H9 (cell line): ENCODE data around the gene FGF10. TPM values are rescaled to one million over a fixed set of nuclear protein-coding genes. Genes with fewer than 3 reads are reported as not detected.

Experiments used
- DNase-seq: peaks from one replicate; pipeline ENCODE4 v3.0.0-alpha.2; 2017
- H2AFZ ChIP-seq: one replicate; pipeline ENCODE4 v1.6.1; 2013; ENCODE audit warnings: mild to moderate bottlenecking, low read length, control low read depth, moderate library complexity
- H2AK5ac ChIP-seq: 2 replicates; pipeline ENCODE4 v1.6.1; 2013; ENCODE audit warnings: low read length, control low read depth, mixed read lengths; ENCODE audit not compliant: insufficient read length
- H2BK120ac ChIP-seq: one replicate; pipeline ENCODE4 v1.6.1; 2013; ENCODE audit warnings: low read depth, mild to moderate bottlenecking, low read length, control low read depth, inconsistent platforms; ENCODE audit not compliant: poor library complexity, severe bottlenecking
- H2BK12ac ChIP-seq: 2 replicates; pipeline ENCODE4 v1.6.1; 2013; ENCODE audit warnings: low read length, control low read depth, mixed read lengths, low read depth; ENCODE audit not compliant: insufficient read length
- H2BK15ac ChIP-seq: 2 replicates; pipeline ENCODE4 v1.6.1; 2013; ENCODE audit warnings: low read depth, low read length, control low read depth
- H2BK20ac ChIP-seq: one replicate; pipeline ENCODE4 v1.6.1; 2013; ENCODE audit warnings: low read depth, mild to moderate bottlenecking, low read length, control low read depth, inconsistent platforms; ENCODE audit not compliant: poor library complexity, severe bottlenecking
- H2BK5ac ChIP-seq: 2 replicates; pipeline ENCODE4 v1.6.1; 2013; ENCODE audit warnings: low read length, control low read depth, mixed read lengths; ENCODE audit not compliant: insufficient read length
- H3K14ac ChIP-seq: 2 replicates; pipeline ENCODE4 v1.6.1; 2013; ENCODE audit warnings: low read length, control low read depth; ENCODE audit not compliant: insufficient read depth
- H3K18ac ChIP-seq: 2 replicates; pipeline ENCODE4 v1.6.1; 2013; ENCODE audit warnings: low read depth, mild to moderate bottlenecking, mixed read lengths, low read length, control low read depth; ENCODE audit not compliant: insufficient read length
- H3K23ac ChIP-seq: 2 replicates; pipeline ENCODE4 v1.6.1; 2013; ENCODE audit warnings: low read length, control low read depth, mixed read lengths, low read depth; ENCODE audit not compliant: insufficient read length
- H3K23me2 ChIP-seq: 2 replicates; pipeline ENCODE4 v1.6.1; 2013; ENCODE audit warnings: low read depth, mild to moderate bottlenecking, mixed read lengths, low read length, control low read depth; ENCODE audit not compliant: insufficient read length, poor library complexity, severe bottlenecking
- H3K27ac ChIP-seq: 2 replicates; pipeline ENCODE4 v1.5.1; 2013; ENCODE audit warnings: low read length, control low read depth, mixed read lengths, low read depth; ENCODE audit not compliant: insufficient read length
- H3K27me3 ChIP-seq: 2 replicates; pipeline ENCODE4 v1.6.1; 2013; ENCODE audit warnings: low read length, control low read depth, inconsistent platforms; ENCODE audit not compliant: insufficient read depth
- H3K4ac ChIP-seq: 2 replicates; pipeline ENCODE4 v1.6.1; 2013; ENCODE audit warnings: low read depth, mild to moderate bottlenecking, control low read depth, inconsistent platforms, low read length, moderate library complexity
- H3K4me1 ChIP-seq: 2 replicates; pipeline ENCODE4 v1.6.1; 2013; ENCODE audit warnings: low read length, control low read depth, inconsistent platforms; ENCODE audit not compliant: insufficient read depth
- H3K4me2 ChIP-seq: 2 replicates; pipeline ENCODE4 v1.6.1; 2013; ENCODE audit warnings: low read length, control low read depth, mixed read lengths; ENCODE audit not compliant: insufficient read length, insufficient read depth
- H3K56ac ChIP-seq: 2 replicates; pipeline ENCODE4 v1.6.1; 2013; ENCODE audit warnings: low read depth, mild to moderate bottlenecking, mixed read lengths, low read length, control low read depth; ENCODE audit not compliant: insufficient read length
- H3K79me1 ChIP-seq: 2 replicates; pipeline ENCODE4 v1.6.1; 2013; ENCODE audit warnings: low read depth, mild to moderate bottlenecking, moderate library complexity, low read length, control low read depth, inconsistent platforms; ENCODE audit not compliant: insufficient read depth, poor library complexity, severe bottlenecking
- H3K79me2 ChIP-seq: 2 replicates; pipeline ENCODE4 v1.6.1; 2013; ENCODE audit warnings: low read length, control low read depth, inconsistent platforms; ENCODE audit not compliant: insufficient read depth
- H3K9ac ChIP-seq: 2 replicates; pipeline ENCODE4 v1.6.1; 2013; ENCODE audit warnings: low read length, control low read depth, mixed read lengths; ENCODE audit not compliant: insufficient read length; ENCODE audit errors: extremely low read depth
- H3K9me3 ChIP-seq: one replicate; pipeline ENCODE4 v1.6.1; 2013; ENCODE audit warnings: low read depth, low read length, inconsistent platforms; ENCODE audit not compliant: control insufficient read depth
- H3T11ph ChIP-seq: one replicate; pipeline ENCODE4 v1.6.1; 2013; ENCODE audit warnings: mild to moderate bottlenecking, low read length, control low read depth, inconsistent platforms
- H4K20me1 ChIP-seq: one replicate; pipeline ENCODE4 v1.6.1; 2013; ENCODE audit not compliant: control insufficient read depth, insufficient read length, insufficient read depth
- H4K5ac ChIP-seq: 2 replicates; pipeline ENCODE4 v1.6.1; 2013; ENCODE audit warnings: low read depth, mild to moderate bottlenecking, mixed read lengths, low read length, control low read depth; ENCODE audit not compliant: insufficient read length
- H4K8ac ChIP-seq: replicated peaks from 2 replicates; pipeline ENCODE4 v1.6.1; 2013; ENCODE audit warnings: low read length, control low read depth, mixed read lengths, low read depth; ENCODE audit not compliant: insufficient read length
- H4K91ac ChIP-seq: 2 replicates; pipeline ENCODE4 v1.6.1; 2013; ENCODE audit warnings: low read depth, mild to moderate bottlenecking, moderate library complexity, mixed read lengths, low read length, control low read depth; ENCODE audit not compliant: insufficient read length
- H3K27ac Mint-ChIP-seq, 3 experiments: 2 replicates in 2 of 3; 3 replicates in 1 of 3; pipeline ENCODE4 v1.8.0; 2020 to 2021; ENCODE audit warnings: mixed read lengths in 3 of 3, mild to moderate bottlenecking in 1 of 3, moderate library complexity in 1 of 3
- H3K27me3 Mint-ChIP-seq: 2 replicates; pipeline ENCODE4 v1.8.0; 2021; ENCODE audit warnings: low read depth, mild to moderate bottlenecking, moderate library complexity, mixed read lengths
- H3K36me3 Mint-ChIP-seq, 3 experiments: 2 replicates in 2 of 3; 3 replicates in 1 of 3; pipeline ENCODE4 v1.8.0; 2020 to 2021; ENCODE audit warnings: low read depth in 3 of 3, mixed read lengths in 3 of 3; ENCODE audit not compliant: insufficient read depth in 1 of 3
- H3K4me1 Mint-ChIP-seq, 2 experiments: 2 replicates each; pipeline ENCODE4 v1.8.0; 2020; ENCODE audit warnings: mixed read lengths in 2 of 2
- H3K4me3 Mint-ChIP-seq, 2 experiments: 2 replicates in 1 of 2; 3 replicates in 1 of 2; pipeline ENCODE4 v1.8.0; 2020 to 2021; ENCODE audit warnings: mild to moderate bottlenecking in 2 of 2, mixed read lengths in 2 of 2, moderate library complexity in 1 of 2
- H3K9me3 Mint-ChIP-seq, 2 experiments: 2 replicates in 1 of 2; 3 replicates in 1 of 2; pipeline ENCODE4 v1.8.0; 2020; ENCODE audit warnings: mild to moderate bottlenecking in 2 of 2, mixed read lengths in 2 of 2, moderate library complexity in 1 of 2
- WGBS: extraction: QIAGEN DNeasy Blood & Tissue Kit; methylation state at CpG from one replicate; pipeline ENCODE4 v1.1.7; 2013; ENCODE audit warnings: missing lambda C conversion rate, low lambda C conversion rate, mixed read lengths; ENCODE audit not compliant: insufficient read length; ENCODE audit errors: extremely low coverage; 5-methylcytosine and 5-hydroxymethylcytosine counted together
- total RNA-seq: library from RNA; stranded (reverse); gene quantifications from 2 replicates; pipeline ENCODE4 v1.2.1, GENCODE V29; 2021
- TF ChIP-seq, protein P1 (sequence below): fragments of 200-600 bp; sonication (generic); conservative IDR thresholded peaks from 3 replicates; pipeline ENCODE4 v1.8.0; 2021; ENCODE audit warnings: antibody characterized with exemption, mild to moderate bottlenecking

The FGF10 gene
- total RNA-seq, 1 experiment from 2014 or later, result not detected

DNA sequence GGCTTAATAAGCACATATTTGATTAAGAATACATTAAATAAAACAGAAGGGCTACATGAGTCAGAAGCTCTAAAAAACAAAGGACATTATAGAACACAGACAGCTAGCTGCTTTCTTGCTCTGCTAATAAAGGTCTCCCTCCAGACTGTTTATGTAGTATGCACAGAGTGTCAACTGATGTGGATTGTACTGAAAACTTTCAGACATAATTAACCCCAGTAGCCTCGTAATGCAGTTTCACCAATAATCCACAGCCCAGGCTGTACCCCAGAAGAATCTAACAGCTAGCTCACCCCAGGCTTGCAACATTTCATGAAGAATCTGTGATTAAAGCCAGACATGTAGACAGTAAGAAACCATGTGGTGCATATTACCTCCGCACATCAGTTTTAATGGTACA, 30.8 kb downstream of the FGF10 start:
- H4K5ac ChIP-seq, result no peak overlapping the region
- H3K18ac ChIP-seq, result no peak overlapping the region
- no peak overlapping the region for H3K56ac ChIP-seq
- no peak overlapping the region for H3T11ph ChIP-seq
- Mint-ChIP-seq H3K4me3 (no peak overlapping the region), H3K9me3 (no peaks in the 10 kb centered on the region), H3K27ac (no peak overlapping the region), H3K36me3 (no peaks in the 10 kb centered on the region), H3K27me3 (no peaks in the 10 kb centered on the region), H3K4me1 (no peaks in the 10 kb centered on the region)
- no peaks in the 10 kb centered on the region for H3K23me2 ChIP-seq
- WGBS, result no CpG with 5 or more reads among the region's 2 CpGs
- H3K23ac ChIP-seq, result no peak overlapping the region
- H3K9me3 ChIP-seq, result no peaks in the 10 kb centered on the region
- H2BK20ac ChIP-seq, result no peak overlapping the region
- no peak overlapping the region for H2AFZ ChIP-seq
- H3K14ac ChIP-seq, result no peak overlapping the region
- no peak overlapping the region for H4K8ac ChIP-seq
- DNase-seq, result no peak
- H4K91ac ChIP-seq, result no peak overlapping the region
- H2BK5ac ChIP-seq, result no peak overlapping the region
- TF ChIP-seq, protein P1, sequence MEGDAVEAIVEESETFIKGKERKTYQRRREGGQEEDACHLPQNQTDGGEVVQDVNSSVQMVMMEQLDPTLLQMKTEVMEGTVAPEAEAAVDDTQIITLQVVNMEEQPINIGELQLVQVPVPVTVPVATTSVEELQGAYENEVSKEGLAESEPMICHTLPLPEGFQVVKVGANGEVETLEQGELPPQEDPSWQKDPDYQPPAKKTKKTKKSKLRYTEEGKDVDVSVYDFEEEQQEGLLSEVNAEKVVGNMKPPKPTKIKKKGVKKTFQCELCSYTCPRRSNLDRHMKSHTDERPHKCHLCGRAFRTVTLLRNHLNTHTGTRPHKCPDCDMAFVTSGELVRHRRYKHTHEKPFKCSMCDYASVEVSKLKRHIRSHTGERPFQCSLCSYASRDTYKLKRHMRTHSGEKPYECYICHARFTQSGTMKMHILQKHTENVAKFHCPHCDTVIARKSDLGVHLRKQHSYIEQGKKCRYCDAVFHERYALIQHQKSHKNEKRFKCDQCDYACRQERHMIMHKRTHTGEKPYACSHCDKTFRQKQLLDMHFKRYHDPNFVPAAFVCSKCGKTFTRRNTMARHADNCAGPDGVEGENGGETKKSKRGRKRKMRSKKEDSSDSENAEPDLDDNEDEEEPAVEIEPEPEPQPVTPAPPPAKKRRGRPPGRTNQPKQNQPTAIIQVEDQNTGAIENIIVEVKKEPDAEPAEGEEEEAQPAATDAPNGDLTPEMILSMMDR, result no peak
- H2BK15ac ChIP-seq, result no peak overlapping the region
- H3K4ac ChIP-seq, result no peak overlapping the region
- no peaks in the 10 kb centered on the region for H3K27me3 ChIP-seq
- H3K27ac ChIP-seq, result no peak overlapping the region
- H2BK12ac ChIP-seq, result no peak overlapping the region
- H3K4me1 ChIP-seq, result no peaks in the 10 kb centered on the region
- no peak overlapping the region for H2AK5ac ChIP-seq
- H4K20me1 ChIP-seq, result no peaks in the 10 kb centered on the region
- no peak overlapping the region for H2BK120ac ChIP-seq
- H3K79me1 ChIP-seq, result no peaks in the 10 kb centered on the region
- no peak overlapping the region for H3K4me2 ChIP-seq
- H3K79me2 ChIP-seq, result no peaks in the 10 kb centered on the region
- H3K9ac ChIP-seq, result no peak overlapping the region
